HG03469 (cell line): ENCODE results near the gene ZBTB20.

Experiments
- ATAC-seq: cut with Tn5 transposase; IDR thresholded peaks from one replicate; pipeline ENCODE4 v1.9.1; 2021; ENCODE audit warnings: mild to moderate bottlenecking, moderate library complexity, moderate number of reproducible peaks; ENCODE audit not compliant: unreplicated experiment

ZBTB20 gene

GRCh38 chr3:114877378-114878113, 269.5 kb downstream of the ZBTB20 start:
- ATAC-seq = no peak

GRCh38 chr3:114874522-114874971, 272.5 kb downstream of the ZBTB20 start:
- ATAC-seq = no peak

GRCh38 chr3:114873591-114873990, 273.5 kb downstream of the ZBTB20 start:
- ATAC-seq = no peak

GRCh38 chr3:114872588-114872987, 274.5 kb downstream of the ZBTB20 start:
- ATAC-seq = no peak

- no peak for ATAC-seq
Observed at GRCh38 chr3:114872050-114872449, 275.0 kb downstream of the ZBTB20 start.

GRCh38 chr3:114867835-114868503, 279.1 kb downstream of the ZBTB20 start:
- ATAC-seq = no peak

- ATAC-seq = no peak
Observed at GRCh38 chr3:114867359-114867758, 279.7 kb downstream of the ZBTB20 start.

- no peak for ATAC-seq
Observed at GRCh38 chr3:114866430-114866829, 280.7 kb downstream of the ZBTB20 start.

- ATAC-seq = no peak
Observed at GRCh38 chr3:114864970-114865369, 282.1 kb downstream of the ZBTB20 start.

- ATAC-seq = no peak
Observed at GRCh38 chr3:114863848-114864247, 283.2 kb downstream of the ZBTB20 start.

- no peak for ATAC-seq
Observed at GRCh38 chr3:114861666-114862065, 285.4 kb downstream of the ZBTB20 start.

GRCh38 chr3:114860531-114860930, 286.6 kb downstream of the ZBTB20 start:
- ATAC-seq = no peak

GRCh38 chr3:114858329-114858728, 288.8 kb downstream of the ZBTB20 start:
- ATAC-seq = no peak

GRCh38 chr3:114857299-114857701, 289.8 kb downstream of the ZBTB20 start:
- no peak for ATAC-seq

- no peak for ATAC-seq
Observed at GRCh38 chr3:114856835-114857234, 290.3 kb downstream of the ZBTB20 start.

- ATAC-seq = peak; percentile 71
Observed at GRCh38 chr3:114855839-114856238, 291.2 kb downstream of the ZBTB20 start.

GRCh38 chr3:114852966-114853365, 294.1 kb downstream of the ZBTB20 start:
- no peak for ATAC-seq

- no peak for ATAC-seq
Observed at GRCh38 chr3:114850898-114851297, 296.2 kb downstream of the ZBTB20 start.

GRCh38 chr3:114848643-114849350, 298.3 kb downstream of the ZBTB20 start:
- ATAC-seq = no peak

GRCh38 chr3:114848082-114848481, 299.0 kb downstream of the ZBTB20 start:
- no peak for ATAC-seq

- ATAC-seq = no peak
Observed at GRCh38 chr3:114847564-114847963, 299.5 kb downstream of the ZBTB20 start.

GRCh38 chr3:114846779-114847178, 300.3 kb downstream of the ZBTB20 start:
- ATAC-seq = no peak
